GM18517 (cell line): ENCODE data around the gene UFSP1.
"Not testable (repeated sequence)": the region's sequence is repeated elsewhere in the genome, so short reads cannot be mapped to it uniquely, and the experiment has no call there.

ENCODE experiments used
- ATAC-seq: cut with Tn5 transposase; IDR thresholded peaks from one replicate; pipeline ENCODE4 v1.9.1; 2021; ENCODE audit warnings: mild to moderate bottlenecking, moderate library complexity; ENCODE audit not compliant: unreplicated experiment

Gene UFSP1

GRCh38 chr7:100860702-100861615, 28.6 kb downstream of the UFSP1 start:
- no peak for ATAC-seq

GRCh38 chr7:100859856-100860255, 29.7 kb downstream of the UFSP1 start:
- ATAC-seq = no peak

- ATAC-seq = no peak
These were observed 32.6 kb downstream of the UFSP1 start for GRCh38 chr7:100856871-100857282.

GRCh38 chr7:100855515-100855914, 34.0 kb downstream of the UFSP1 start:
- no peak for ATAC-seq

- not testable (repeated sequence) for ATAC-seq
These were observed 34.6 kb downstream of the UFSP1 start for GRCh38 chr7:100854899-100855298.

GRCh38 chr7:100854146-100854895, 35.2 kb downstream of the UFSP1 start:
- ATAC-seq = no peak

- peak; percentile 72 for ATAC-seq
These were observed 37.3 kb downstream of the UFSP1 start, which contains the start of gene SLC12A9 for GRCh38 chr7:100852048-100852872. Gene SLC12A9, plus strand, starts transcription at chr7:100852713. Its CDS starts 1,485 bp downstream, at chr7:100854198.

GRCh38 chr7:100847360-100847759, 42.2 kb downstream of the UFSP1 start:
- ATAC-seq = no peak

- no peak for ATAC-seq
These were observed 48.9 kb downstream of the UFSP1 start for GRCh38 chr7:100840470-100841100.

GRCh38 chr7:100839361-100839760, 50.2 kb downstream of the UFSP1 start:
- no peak for ATAC-seq
